B cell (primary cell): Measurements from ENCODE around the gene SPRYD3.

Experiments
- CTCF ChIP-seq: fragments of 200-600 bp; IDR thresholded peaks from one replicate; pipeline ENCODE4 v1.8.0; 2022; ENCODE audit warnings: antibody characterized with exemption, mild to moderate bottlenecking
- EZH2 ChIP-seq: IDR thresholded peaks from 2 replicates; pipeline ENCODE4 v1.6.1; 2012; ENCODE audit warnings: borderline replicate concordance, low read depth, mild to moderate bottlenecking, moderate library complexity, low read length; ENCODE audit not compliant: insufficient read depth, poor library complexity, severe bottlenecking

- TF ChIP-seq CTCF (no peak), EZH2 (no peak)
Observed at GRCh38 chr12:53014709-53015108, 64.5 kb downstream of the SPRYD3 start.
